ENCODE measurements around the gene SNIP1. TPM values are rescaled to one million over a fixed set of nuclear protein-coding genes. Genes with fewer than 3 reads are reported as not detected.

SNIP1 gene
- total and polyA plus RNA-seq, 2 of the 8 experiments (the other 6 are each of a cell fraction or from before 2014, with no cell fraction given): 3.7 to 15.7 TPM

DNA sequence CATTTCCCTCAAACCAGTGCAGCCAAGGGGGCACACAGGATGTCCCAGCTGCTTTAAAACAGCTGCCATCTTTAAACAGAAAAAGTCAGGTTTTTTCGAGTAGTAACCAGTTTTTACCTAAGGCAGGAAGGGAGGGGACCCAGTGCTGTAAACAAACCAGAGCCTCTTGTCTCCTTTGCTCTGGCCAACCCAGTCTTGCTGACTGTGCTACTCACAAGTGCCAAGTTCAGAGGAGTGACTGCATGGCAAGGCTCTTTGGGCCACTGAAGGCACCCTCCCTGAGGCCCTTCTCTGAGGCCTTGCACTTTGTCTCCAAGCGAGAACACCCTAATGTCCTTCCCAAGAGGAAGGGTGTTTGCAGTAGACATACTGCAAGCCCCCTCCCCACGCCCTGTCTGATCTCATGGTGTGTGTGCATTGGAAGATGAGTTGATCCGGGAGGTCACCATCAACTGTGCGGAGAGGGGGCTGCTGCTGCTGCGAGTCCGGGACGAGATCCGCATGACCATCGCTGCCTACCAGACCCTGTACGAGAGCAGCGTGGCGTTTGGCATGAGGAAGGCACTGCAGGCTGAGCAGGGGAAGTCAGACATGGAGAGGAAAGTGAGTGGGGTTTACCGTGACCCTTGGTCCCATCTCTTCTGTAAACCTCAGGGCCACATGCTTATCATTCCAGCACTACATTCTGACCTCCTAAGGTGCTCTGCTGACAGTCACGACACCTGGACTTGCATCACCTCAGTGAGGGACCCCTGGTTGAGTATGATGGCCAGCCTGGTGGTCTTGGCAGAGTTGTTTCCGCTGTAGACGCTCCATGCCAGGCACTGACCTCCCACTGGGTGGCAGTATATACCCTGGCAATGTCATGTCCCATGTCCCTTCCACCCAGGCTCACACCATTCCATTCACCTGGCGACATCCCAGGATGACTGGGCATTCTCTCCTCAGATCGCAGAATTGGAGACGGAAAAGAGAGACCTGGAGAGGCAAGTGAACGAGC is 7.3 kb upstream of the SNIP1 start (continued):
- TF ChIP-seq KDM5A (IDR thresholded peaks at IDR 0.05; ENCODE audit: low read length) (no peak), MAFK (IDR thresholded peaks at IDR 0.05; ENCODE audit: low read depth, low read length) (no peak), SUZ12 (IDR thresholded peaks at IDR 0.05; ENCODE audit: low read length) (no peak), HDAC2 (IDR thresholded peaks at IDR 0.05; ENCODE audit: borderline replicate concordance in 1 of 2, low read depth in 2 of 2, low read length in 2 of 2) (0 out of 4 replicates have a peak, but pooled peaks of 1 of the 2 experiments have one; percentile 65), SAP30 (IDR thresholded peaks at IDR 0.05; ENCODE audit: insufficient read depth, insufficient replicate concordance, low read length) (no peak), SP2 (IDR thresholded peaks at IDR 0.05; ENCODE audit: low read length) (no peak), TBP (IDR thresholded peaks at IDR 0.05; ENCODE audit: low read depth, low read length) (no peak), SP1 (IDR thresholded peaks at IDR 0.05; ENCODE audit: low read depth, low read length) (no peak), CHD1 (IDR thresholded peaks at IDR 0.05; ENCODE audit: low read depth, low read length) (no peak), JUND (IDR thresholded peaks at IDR 0.05; ENCODE audit: low read length) (no peak), CREB1 (IDR thresholded peaks at IDR 0.05) (0 out of 2 replicates have a peak, but pooled peaks have one; percentile 34), EP300 (IDR thresholded peaks at IDR 0.05; ENCODE audit: borderline replicate concordance in 1 of 2, low read depth in 2 of 2, low read length in 2 of 2) (no peak), GTF2F1 (IDR thresholded peaks at IDR 0.05; ENCODE audit: borderline replicate concordance, low read depth, low read length) (no peak), JUN (IDR thresholded peaks at IDR 0.05; ENCODE audit: low read depth, low read length) (no peak), GABPA (IDR thresholded peaks at IDR 0.05; ENCODE audit: borderline replicate concordance, insufficient read depth, low read length) (no peak), RAD21 (IDR thresholded peaks at IDR 0.05 in 1 of 2, conservative IDR thresholded peaks at IDR 0.05 in 1 of 2; ENCODE audit: low read depth in 2 of 2, low read length in 2 of 2) (peak; percentile 69 to 76), CBX8 (IDR thresholded peaks at IDR 0.05; ENCODE audit: borderline replicate concordance, low read depth, low read length) (no peak), FOSL1 (IDR thresholded peaks at IDR 0.05; ENCODE audit: insufficient read depth, low read depth, low read length) (no peak)
- TF ChIP-seq, protein P1, sequence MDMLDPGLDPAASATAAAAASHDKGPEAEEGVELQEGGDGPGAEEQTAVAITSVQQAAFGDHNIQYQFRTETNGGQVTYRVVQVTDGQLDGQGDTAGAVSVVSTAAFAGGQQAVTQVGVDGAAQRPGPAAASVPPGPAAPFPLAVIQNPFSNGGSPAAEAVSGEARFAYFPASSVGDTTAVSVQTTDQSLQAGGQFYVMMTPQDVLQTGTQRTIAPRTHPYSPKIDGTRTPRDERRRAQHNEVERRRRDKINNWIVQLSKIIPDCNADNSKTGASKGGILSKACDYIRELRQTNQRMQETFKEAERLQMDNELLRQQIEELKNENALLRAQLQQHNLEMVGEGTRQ (IDR thresholded peaks at IDR 0.05; ENCODE audit: low read length): no peak
- TF ChIP-seq, protein P2, sequence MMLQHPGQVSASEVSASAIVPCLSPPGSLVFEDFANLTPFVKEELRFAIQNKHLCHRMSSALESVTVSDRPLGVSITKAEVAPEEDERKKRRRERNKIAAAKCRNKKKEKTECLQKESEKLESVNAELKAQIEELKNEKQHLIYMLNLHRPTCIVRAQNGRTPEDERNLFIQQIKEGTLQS (IDR thresholded peaks at IDR 0.05; ENCODE audit: insufficient read depth, low read depth, low read length): no peak
